GM18519 (cell line): Measurements from ENCODE around the gene VSX1.

Experiments used
- ATAC-seq: cut with Tn5 transposase; IDR thresholded peaks from one replicate; pipeline ENCODE4 v1.9.1; 2021; ENCODE audit warnings: mild to moderate bottlenecking, moderate library complexity; ENCODE audit not compliant: unreplicated experiment, low FRiP score

The VSX1 gene

DNA sequence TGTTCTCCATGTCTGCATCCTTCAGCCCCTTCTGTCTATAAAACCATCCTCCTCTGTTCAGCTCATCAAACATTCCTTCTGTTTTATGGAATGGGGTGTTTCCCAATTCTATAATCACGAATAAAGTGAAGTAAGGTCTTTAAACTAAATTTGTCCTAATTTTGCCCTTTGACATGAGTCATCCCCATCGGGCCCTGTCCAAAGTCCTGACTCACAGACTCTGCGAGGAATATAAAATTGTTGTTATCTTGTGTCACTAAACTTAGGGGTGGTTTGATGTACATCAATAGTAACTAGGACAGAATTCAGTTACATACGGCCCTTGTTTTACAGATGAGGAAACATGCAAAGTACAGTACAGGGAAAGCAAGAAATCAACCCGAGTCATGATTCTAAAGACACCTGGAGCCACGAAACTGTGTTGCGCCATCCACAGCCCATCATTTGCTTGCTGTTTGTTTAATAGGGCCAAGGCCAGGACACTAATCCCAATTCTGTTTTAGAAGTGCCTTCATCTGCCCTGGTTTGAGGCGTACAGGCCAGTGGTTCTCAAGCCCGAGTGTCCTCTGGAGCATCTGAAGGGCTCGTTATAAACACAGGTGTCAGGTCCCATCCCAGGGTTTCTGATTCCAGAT lies 26.8 kb downstream of the VSX1 start:
- no peak for ATAC-seq

DNA sequence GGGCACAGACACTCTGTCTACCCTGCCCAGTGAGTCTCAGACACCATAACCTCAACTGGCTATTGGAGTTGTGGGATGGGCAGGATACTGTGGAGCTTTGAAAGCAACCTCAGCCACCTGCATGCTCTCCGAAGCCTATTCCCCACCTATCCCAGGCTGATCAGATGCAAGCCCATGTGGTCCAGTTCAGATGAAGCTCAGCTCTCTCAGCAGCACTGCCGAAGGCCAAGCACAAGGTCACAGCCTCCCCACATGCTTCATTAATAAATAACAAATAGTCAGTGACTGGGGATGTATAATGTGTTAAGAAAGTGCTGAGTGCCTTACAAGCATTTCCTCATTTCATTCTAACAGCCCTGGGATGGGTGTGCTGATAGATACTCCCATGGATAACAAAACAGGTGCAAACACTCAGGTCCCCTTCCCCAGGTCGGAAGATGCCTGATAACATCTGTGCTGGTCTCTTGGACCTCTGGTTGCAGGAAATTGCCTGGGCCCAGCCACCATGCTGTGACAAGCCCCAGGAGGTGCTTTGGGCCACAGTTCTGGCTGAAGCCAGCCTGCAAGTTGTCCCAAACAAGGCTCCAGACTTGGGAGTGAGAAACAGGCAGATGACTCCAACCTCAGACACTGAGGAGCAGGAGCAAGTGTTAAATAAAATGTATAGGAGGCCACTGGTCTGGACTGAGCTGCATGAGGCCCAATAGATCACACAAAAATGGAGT lies 27.7 kb downstream of the VSX1 start:
- ATAC-seq: no peak

DNA sequence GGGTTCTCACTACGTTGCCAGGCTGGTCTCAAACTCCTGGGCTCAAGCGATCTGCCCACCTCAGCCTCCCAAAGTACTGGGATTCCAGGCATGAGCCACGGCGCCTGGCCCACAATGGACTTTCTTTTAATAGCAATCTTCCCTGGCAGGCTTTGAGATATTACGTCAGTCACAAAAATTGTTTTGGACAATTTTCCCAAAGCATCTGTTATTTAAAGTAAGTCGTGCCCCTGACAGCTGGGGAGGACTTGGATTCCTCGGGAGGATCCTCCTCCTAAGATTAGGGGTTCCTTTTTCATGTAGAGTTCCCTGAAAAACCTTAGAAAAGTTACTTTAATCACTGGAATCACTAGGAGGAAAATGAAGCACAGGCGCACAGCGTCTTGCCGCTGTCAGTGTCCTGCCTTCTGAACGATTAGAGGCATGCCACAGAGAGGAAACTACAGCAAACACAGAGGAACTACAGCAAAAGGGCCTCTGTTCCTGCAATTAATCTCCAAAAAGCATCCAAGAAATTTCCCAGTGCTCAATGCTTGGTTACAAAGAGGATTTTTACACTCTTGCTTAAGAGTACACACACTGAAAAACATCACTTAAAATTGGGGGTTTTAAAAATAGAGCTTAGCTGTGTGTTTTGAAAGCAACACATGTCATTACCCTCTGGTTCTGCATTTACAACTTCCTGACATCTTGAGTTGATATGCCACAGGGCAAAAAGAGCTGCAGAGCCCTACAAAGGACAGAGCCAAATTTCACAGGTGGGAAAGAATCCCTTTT lies 28.5 kb downstream of the VSX1 start:
- no peak for ATAC-seq

DNA sequence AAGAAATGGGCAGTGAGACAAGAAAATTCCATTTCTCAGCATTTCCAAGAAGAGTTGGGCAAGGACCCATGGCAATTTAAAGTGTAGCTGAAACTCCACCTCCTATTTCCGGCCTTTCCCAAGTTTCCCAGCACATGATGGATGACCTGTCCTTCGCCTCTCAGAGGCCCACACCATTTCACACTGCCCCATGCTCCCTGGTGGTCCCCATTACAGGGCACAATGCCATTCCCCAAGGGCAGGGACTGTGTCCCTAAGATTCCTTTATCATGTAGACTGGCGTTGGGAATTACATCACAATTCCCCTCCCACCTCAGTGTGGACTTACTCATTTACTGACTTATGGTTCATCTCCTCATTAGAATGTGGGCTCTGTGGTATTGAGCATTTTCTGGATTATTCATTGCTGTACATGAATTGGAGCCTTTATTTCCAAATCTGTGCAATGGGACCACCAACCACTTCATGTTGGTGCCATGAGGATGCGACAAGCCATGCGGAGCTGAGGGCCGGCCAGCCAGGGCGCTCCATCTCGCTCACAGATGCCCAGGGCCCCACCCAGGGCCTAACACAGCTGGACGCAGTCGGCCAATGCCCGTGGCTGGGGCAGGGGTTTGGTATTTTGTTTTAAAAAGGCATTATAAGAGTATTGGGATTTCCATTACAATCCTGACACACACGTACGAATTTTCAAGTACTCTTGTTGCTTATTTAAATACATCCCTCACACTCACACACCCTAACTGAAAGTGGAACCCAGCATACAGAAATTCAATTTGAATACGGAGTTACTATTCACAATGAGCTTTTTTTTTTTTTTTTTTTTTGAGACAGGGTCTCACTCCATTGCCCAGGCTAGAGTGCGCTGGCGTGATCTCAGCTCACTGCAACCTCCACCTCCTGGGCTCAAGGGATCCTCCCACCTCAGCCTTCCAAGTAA lies 29.4 kb downstream of the VSX1 start:
- no peak for ATAC-seq

DNA sequence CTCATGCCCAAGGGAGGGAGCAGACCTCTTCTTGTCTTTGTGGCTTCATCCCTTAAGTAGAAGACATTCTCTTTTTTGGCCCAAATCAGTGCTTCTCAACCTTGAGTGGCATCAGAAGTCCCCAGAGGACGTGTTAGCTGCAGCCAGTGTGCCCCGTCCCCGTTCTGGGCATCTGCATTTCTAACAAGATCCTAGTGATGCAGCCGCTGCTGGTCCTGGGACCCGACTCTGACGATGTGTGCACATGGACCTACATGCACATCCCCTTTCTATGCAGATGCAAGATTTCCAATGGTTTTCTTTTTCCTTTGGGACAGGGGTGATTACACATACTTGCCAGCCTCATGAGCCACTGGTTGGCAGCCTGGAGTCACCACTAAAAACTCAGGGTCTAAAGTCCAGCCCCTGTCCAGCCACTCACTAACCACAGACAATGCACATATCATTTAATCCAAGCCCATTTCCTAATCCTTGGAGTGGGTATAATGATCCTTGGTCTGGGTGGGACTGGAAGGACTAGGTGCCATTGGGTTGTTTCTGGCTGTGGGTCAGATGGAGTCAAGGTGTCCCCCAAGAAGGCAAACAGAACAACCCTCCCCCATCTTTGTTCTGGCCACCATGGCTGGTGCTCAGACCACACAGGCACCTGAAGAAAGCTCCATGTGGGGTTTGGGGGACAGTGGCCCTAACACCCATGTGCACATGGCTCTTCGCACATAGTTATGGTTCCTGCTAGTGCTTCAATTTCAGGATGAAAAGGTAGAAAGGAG lies 30.4 kb downstream of the VSX1 start:
- no peak for ATAC-seq

DNA sequence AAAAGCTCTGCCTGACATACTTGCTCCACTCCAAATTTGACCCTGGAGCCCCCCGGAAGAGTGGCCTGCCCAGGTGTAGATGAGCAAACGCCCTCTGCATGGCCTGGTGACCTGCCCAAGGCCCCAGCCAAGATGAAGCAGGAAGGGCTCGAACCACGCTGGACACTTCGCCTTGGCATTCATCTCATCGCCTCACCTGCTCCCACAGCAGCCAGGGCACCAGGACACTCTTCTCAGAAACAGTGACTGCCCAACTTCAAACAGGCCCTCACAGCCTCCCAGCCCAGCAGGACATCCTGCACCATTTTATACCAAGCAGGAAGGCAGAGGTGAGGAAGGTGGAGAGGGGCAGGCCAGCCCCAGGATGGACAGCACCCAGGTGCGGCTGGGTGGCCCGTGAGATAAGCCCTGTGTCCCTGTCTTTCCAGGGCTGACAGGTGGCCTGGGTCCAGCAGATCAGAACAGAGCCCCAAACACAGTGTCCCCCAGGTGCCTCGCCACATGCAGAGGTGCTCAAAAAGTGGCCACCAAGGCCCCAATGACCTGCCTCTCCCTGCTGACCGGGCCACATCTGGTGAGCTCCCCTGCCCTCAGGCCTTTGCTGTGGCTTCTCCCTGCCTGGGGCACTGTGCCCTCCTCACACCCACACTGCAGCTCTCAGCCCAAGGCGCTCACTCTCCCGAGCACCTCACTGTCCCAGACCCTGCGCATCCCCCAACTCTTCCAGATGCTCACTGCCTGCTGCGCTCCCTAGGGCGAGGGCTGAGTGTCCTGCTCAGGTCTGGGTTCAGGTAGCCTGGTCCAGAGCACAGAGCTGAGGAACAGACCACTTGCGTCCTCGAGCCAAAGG lies 31.2 kb downstream of the VSX1 start:
- ATAC-seq: no peak

DNA sequence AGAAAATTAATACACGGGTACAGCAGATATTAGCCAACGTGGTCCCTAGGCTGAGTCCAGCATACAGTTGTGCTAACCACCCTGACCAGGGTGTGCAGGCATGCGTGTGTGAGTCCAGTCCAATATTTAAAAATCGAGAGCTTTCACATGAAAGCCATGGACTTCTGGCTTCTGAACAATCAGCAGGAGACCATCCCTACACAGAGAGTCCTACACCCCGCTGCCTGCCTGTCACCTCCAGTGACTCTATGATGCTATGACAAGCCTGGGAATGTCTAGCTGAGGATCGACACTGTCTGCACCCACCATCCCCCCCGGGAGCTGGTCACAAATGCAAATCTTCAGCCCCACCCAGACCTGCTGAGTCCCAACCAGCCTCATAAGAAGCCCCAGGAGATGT lies 31.9 kb downstream of the VSX1 start:
- ATAC-seq: no peak

DNA sequence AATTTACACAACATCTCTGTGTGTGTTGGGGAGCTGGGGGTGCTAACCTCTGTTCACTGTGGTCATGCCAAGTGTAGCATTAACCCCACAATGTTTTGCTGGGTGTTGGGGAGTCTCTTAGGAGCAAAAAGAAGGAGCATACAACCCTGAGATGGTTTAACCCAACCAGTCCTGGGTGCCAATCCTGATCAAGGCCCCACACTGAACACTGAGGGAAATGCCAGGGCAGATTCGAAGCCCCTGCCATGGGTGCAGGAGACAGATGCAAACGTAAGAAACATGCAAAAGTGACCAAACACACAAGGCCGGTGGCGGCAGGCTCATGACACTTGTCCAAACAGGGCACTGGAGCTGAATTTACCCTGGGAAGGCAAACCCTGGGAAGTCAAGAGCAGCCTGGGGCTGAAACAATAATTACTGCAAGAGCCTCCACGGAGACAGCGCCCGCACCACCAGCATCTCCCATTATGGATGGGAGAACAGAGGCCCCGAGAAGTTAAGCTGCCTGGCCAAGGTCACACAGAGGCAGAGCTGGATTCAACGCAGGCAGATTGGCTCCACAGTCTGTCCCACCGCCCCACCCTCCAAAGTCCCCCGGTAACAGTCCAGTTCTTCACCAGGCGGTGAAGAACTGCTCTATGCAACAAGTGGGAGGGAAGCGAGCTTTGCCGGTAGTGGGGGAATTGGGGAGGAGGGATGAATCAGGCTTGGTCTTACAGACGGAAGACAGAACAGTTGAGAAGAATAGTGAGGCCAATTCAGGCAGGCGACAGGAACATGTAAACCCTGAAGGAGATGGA lies 32.5 kb downstream of the VSX1 start:
- no peak for ATAC-seq

DNA sequence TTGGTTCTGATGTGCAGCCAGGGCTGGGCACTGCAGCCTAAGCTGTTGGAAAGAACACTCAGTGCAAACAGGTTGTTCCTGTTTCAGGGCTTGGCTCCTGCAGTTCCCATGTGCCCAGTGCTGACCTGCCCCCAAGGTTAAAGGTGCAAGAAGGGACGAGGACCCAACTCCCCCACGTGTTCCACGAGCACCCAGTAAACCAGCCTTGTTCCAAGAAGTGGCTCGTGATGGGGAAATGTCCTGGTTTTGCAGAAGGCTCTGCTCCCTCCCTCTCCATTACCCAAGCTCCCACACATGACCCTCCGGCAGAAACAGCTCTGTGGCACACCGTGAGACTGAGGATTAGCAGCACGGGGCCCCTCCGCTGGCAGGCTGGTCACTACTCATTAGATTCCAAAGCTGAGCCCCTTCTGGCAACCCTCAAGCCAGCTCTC lies 33.4 kb downstream of the VSX1 start:
- ATAC-seq: no peak

DNA sequence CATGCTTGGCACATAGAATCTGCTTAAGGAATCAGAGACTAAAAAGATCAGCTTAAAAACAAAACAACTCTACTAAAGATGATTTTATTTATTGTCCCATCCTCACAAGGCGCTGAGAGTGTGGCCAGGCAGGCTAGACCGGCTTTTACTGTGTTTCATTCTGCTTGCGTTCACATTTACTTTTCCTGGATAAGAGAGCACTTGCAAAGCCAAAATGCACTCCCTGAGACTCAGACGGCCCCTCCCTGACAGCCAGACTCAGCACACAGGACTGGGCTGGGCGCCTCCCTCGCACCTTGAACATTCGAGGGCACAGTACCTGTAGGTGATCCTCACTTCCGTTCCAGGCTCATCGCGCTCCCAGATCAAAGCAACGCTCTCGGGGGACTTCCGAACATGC lies 34.2 kb downstream of the VSX1 start:
- no peak for ATAC-seq

DNA sequence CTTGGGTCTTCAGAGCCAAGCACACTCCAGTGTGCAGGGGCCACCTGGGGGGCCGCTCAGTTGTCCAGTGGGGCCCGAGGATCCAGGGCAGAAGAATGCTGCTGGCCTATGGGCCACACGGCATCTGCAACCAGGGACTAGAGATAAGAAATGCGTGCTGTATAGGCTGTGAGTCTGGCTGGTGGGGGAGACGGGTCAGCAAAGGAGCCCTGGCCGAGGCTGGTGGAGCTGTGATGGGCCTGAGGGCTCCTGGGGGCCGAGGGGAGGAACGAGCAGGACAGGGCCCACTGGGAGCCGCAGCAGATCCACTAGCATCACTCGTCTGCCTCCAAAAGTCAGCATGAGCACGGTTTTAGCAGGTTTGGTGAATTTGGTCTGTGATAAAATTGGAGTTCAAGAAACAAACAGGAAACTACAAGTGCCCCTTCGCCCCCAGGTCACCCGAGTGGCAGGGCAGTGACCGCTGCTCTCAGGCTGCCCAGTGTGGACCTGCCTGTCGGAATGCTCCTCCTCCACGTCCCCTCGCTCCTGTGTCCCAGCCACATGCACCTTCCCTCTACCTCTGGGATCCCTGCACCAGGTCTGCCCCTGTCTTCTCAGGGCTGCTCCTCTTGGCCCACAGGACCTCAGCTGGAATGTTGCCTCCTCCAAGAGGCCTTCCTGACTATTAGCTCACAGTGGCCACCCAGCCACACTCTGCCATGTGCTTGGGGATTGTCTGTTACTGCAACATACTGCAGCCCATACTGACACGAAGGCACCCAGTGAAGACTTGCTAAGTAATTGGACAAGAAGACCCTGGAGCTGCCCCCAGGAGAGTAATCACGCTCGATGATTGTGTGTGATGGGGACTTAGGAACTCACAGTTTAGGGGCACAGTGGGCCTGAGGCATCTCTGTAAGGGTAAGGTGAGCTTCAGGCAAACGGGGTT lies 34.9 kb downstream of the VSX1 start:
- no peak for ATAC-seq

DNA sequence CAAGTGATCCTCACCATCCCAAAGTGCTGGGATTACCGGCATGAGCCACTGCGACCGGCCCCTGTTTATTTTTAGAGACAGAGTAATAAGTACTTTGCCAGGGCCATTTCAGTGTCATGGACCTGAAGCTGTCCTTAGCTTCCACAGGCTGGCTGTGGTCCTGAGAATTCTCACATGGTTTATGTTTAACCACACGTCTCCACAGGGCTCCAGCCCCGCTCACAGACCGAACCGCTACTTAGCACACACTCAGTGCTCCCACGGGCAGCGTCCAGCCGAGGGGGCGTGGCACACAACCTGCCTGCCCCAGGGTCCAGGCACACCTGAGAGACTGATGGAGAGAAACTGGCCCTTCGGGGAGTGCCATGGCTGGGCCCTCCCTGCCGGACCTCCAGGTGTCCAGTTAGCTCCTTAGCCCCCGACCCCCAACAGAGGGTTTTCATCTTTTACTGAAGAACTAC lies 35.7 kb downstream of the VSX1 start:
- ATAC-seq: no peak

DNA sequence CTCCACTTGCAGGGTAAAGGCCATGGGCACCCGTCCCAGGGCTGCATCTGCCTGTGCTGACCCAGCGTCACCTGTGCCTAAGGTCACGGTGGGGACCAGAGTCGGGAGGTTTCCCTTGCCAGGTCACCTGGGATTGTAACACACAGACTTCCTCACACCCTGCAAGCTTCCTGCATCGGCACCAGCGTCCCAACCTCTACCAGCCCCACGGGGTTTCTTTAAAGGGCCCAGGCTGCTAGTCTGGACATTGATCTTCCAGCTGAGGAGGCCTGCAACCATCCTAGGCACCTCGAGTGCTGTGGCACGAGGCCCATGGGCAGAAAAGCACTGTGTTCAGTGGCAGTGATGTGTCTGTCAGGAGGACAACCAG lies 36.6 kb downstream of the VSX1 start:
- no peak for ATAC-seq

DNA sequence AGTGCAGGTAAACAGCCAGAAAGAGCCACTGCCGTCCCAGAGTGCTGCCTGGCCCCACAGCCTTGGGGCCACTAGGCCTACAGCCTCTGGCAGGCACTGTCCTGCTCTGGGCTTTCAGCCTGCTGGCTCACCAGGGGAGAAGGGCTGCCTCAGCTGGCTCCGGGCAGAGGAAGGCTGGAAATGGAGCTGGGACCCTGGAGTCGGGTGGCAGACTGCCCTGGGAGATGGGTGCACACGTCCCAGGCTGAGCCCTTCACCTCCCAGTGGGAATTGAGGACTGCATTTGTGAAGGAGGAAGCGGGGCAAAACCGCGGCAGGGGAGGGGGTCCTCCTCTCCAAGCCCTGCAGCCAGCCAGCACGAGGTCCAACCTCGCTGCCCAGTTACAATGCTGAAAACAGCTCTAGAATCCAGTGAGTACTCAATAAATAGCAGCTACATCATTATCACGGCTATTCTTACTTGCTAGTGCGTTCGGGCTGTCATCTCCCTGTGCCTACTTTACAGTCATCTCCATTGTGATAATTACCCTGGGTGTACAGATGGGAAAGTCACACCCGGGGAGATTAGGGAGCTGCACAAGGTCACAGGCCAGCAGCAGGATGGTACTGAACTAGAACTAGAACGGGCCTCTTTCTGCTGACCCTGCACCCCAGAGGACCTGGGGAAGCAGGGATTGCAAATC lies 37.1 kb downstream of the VSX1 start:
- ATAC-seq: no peak

DNA sequence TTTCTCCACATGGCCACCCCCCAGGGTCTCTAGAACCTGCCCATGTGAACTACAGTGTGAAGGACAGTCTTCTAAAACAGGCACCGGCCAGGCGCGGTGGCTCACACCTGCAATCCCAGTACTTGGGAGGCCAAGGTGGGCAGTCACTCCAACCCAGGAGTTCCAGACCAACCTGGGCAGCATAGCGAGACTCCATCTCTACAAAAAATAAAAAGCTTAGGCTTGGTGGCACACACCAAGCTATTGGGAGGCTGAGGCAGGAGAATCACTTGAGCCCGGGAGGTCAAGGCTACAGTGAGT lies 37.7 kb downstream of the VSX1 start:
- no peak for ATAC-seq

DNA sequence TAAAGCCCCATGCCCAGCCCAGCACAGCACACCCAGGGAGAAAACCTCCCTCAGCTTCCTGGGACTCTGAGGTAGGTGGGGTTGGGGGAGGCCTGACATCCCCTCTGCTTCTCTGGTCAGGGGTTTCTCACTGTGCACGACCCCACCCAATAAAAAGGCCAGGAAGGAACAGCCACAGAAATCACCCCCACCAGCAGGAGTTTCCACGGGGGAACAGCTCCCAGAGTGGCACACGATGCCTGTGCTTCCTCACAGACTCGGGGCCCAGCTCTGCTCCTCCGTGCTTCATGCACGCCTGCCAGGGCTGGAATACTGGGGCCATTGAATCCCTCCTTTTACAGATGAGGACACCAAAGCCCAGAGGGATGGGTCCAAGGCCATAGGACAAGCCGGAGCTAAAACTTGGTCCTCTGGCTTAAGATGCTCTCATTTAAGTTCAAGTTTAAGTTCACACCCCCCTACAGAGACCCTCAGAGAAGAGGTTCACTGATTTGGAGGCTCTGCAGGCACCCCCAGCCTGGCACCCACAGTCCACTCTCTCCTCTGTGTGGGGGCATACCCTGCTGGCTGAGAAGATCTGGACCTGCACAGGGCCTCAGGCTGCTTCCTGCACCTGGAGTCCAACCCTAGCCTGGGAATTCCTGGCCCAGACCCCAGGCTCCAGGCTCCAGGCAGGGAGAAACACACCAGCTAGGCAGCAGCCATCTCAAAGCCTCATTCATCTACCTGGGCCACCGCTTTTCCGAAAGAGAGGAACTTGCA lies 38.3 kb downstream of the VSX1 start:
- ATAC-seq: no peak
